BJ (cell line): Measurements from ENCODE around the gene KPNA4. TPM values are rescaled to one million over a fixed set of nuclear protein-coding genes. Genes with fewer than 3 reads are reported as not detected.

Experiments
- CTCF ChIA-PET: fragments of 350-600 bp; formaldehyde crosslinking; extraction: SDS; loops from one replicate; lab custom pipeline; 2021; ENCODE audit warnings: antibody characterized with exemption, inconsistent platforms; lab: Yijun Ruan, JAX
- POLR2A ChIA-PET: fragments of 300-600 bp; sonication (Branson Sonifier 250); formaldehyde crosslinking; extraction: SDS; loops from one replicate; lab custom pipeline; 2021; ENCODE audit warnings: antibody characterized with exemption; lab: Charles Lee
- DNase-seq: peaks from one replicate; pipeline ENCODE4 v3.0.0-alpha.2; 2011; ENCODE audit warnings: low read depth
- H3K27me3 ChIP-seq: 2 replicates; pipeline ENCODE4 v1.6.0; 2011; ENCODE audit warnings: low read length; ENCODE audit not compliant: control insufficient read depth, insufficient read depth
- H3K36me3 ChIP-seq: 2 replicates; pipeline ENCODE4 v1.5.1; 2011; ENCODE audit warnings: low read length; ENCODE audit not compliant: control insufficient read depth, insufficient read depth
- H3K4me3 ChIP-seq: 2 replicates; pipeline ENCODE4 v1.5.1; 2011; ENCODE audit warnings: low read depth, mild to moderate bottlenecking, control low read depth, low read length
- polyA plus RNA-seq: library from polyadenylated mRNA; depleted of rRNA; stranded (reverse); fragments of >200 nt; gene quantifications from 2 replicates; pipeline ENCODE4 v1.2.3, GENCODE V29; 2011; rRNA removed
- small RNA-seq: library from RNA; depleted of rRNA; stranded (forward); fragments of <200 nt; gene quantifications from one replicate; pipeline ENCODE3, GENCODE V24; 2012; ENCODE audit warnings: low replicate concordance, low read depth; ENCODE audit not compliant: insufficient read length
- TF ChIP-seq, protein P1 (sequence below): IDR thresholded peaks from 2 replicates; pipeline ENCODE4 v1.5.1; 2011; ENCODE audit warnings: low read depth, mild to moderate bottlenecking, control low read depth, inconsistent platforms, low read length, moderate library complexity; ENCODE audit not compliant: insufficient read depth

The KPNA4 gene
- polyA plus RNA-seq, 1 experiment, result 9.8 TPM

DNA sequence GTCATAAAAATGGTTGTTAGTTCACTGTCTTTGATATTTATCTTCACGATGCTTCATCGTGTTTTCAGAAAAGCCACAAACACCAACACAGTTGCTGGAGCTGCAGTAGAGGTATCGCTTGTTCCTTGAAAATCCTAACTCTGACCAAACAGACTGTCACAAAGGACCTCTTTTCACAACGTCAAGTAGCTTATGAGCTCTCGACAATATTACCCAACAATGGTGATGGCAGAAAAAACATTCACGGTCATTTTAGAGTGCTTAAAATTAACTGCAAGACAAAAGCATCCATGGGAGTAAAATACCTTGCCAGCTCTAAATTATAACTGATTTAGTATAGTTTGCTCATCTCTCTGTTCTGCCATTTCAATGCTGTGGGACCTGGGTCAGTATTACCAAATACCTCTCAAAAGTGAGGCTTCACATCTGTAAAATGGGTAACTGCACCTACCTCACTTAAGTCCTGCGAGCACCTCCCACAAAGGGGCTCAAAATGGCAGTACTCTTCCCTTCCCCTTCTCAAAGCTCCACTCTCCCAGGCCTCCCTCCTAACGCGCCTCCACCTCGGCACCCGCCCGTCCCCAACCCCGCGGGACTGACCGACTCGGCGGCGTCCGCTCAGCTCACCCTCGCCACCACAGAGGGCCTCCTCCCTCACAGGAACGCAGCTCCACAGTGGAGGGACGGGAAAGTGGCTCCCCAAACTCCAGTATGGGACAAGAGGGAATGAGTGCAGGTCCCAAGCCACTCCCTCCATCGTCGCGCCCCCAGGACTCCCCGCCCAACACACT lies 116.3 kb downstream of the KPNA4 start:
- TF ChIP-seq, protein P1, sequence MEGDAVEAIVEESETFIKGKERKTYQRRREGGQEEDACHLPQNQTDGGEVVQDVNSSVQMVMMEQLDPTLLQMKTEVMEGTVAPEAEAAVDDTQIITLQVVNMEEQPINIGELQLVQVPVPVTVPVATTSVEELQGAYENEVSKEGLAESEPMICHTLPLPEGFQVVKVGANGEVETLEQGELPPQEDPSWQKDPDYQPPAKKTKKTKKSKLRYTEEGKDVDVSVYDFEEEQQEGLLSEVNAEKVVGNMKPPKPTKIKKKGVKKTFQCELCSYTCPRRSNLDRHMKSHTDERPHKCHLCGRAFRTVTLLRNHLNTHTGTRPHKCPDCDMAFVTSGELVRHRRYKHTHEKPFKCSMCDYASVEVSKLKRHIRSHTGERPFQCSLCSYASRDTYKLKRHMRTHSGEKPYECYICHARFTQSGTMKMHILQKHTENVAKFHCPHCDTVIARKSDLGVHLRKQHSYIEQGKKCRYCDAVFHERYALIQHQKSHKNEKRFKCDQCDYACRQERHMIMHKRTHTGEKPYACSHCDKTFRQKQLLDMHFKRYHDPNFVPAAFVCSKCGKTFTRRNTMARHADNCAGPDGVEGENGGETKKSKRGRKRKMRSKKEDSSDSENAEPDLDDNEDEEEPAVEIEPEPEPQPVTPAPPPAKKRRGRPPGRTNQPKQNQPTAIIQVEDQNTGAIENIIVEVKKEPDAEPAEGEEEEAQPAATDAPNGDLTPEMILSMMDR, result no peak
- POLR2A ChIA-PET, result interaction anchor here (0.6 to 0.9 kb wide), 4 partner anchors 16 to 644 kb away, joined by 3 to 6 read pairs (median 4); no protein-coding TSS in a partner anchor
- H3K27me3 ChIP-seq, result no peaks in the 10 kb centered on the region
- DNase-seq, result no peak
- H3K4me3 ChIP-seq, result peak overlapping the region; percentile 89
- CTCF ChIA-PET, result interaction anchor here (0.9 to 2.5 kb wide), 6 partner anchors 11 to 49 kb away, joined by 3 to 6 read pairs (median 4); no protein-coding TSS in a partner anchor
- peaks cover 2% of the 10 kb centered on the region; the same call in 1 of the 2 replicates for H3K36me3 ChIP-seq

DNA sequence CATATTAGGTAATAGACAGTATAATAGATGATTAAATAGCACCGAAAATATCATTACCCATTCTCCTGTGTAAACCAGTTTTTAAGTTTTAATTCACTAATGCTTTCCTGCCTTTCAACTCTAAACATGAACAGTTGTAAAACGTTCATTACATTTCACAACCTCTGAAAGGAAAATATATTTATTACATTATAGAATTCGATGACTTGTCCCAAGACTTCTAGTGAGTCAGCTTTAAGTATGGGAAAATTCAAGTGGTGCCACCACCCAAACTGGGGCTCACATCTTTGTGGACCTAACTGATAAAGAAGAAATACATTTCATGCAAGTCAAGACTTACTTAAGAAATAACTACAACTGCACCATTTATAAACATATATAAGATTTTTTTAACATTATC lies 117.8 kb downstream of the KPNA4 start:
- no peak for DNase-seq
- TF ChIP-seq, protein P1, result no peak
- ChIA-PET CTCF (interaction anchor here (0.6 to 1.0 kb wide), 3 partner anchors 35 to 272 kb away, joined by 3 read pairs; no protein-coding TSS in a partner anchor), POLR2A (no interaction called here)
- Histone ChIP-seq H3K27me3 (no peaks in the 10 kb centered on the region), H3K36me3 (peaks cover 2% of the 10 kb centered on the region; the same call in 1 of the 2 replicates), H3K4me3 (peak overlapping the region; percentile 19)

DNA sequence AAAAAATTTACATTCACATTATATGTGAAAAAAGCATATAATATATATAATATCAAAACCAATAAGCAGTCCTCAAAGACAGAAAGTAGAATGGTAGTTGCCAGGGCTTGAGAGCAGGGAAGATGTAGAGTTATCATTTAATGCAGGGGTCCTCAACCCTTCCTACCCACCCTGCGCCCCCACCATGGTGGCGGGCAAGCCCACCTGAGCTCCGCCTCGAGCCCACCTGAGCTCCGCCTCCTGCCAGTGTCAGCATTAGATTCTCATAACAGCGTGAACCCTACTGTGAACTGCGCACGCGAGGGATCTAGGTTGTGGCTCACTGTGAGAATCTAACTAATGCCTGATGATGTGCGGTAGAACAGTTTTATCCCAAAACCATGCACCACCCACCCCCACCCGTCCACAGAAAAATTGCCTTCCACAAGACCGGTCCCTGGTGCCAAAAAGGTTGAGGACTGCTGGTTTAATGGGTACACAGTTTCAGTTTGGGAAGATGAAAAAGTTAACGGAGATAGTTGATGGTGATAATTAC lies 118.8 kb downstream of the KPNA4 start:
- Histone ChIP-seq H3K4me3 (no peak overlapping the region), H3K27me3 (no peaks in the 10 kb centered on the region), H3K36me3 (peaks cover 2% of the 10 kb centered on the region; the same call in 1 of the 2 replicates)
- ChIA-PET POLR2A (no interaction called here), CTCF (interaction anchor here (0.9 kb wide), 1 partner anchor 271 kb away, joined by 3 read pairs; no protein-coding TSS in a partner anchor)
- DNase-seq, result no peak
- TF ChIP-seq, protein P1, result no peak

DNA sequence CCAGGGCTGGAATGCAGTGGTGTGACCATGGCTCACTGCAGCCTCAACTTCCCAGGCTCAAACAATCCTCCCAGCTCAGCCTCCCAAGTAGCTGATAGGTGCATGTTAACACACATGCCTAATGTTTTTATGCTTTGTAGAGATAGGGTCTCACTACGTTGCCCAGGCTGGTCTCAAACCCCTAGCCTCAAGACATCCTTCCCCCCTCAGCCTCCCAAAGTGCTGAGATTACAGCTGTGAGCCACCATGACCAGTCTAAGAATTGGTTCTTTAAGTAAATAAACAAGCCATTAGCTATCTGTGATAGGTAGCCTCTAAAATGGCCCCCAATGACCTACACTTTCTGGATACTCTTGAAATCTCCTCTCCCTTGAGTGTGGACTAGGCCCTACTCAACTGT lies 119.5 kb downstream of the KPNA4 start:
- H3K27me3 ChIP-seq, result no peaks in the 10 kb centered on the region
- TF ChIP-seq, protein P1, result no peak
- ChIA-PET CTCF (no interaction called here), POLR2A (no interaction called here)
- H3K4me3 ChIP-seq, result no peak overlapping the region
- peaks cover 2% of the 10 kb centered on the region; the same call in 1 of the 2 replicates for H3K36me3 ChIP-seq
- DNase-seq, result no peak

Small RNA genes lying within 50 kb of the gene (small RNA-seq; reads per million reads assigned to genes)
- not detected for gene RNU7-136P

Other genes starting within 250 kb of the KPNA4 start
- gene IFT80, start 166.3 kb downstream of the KPNA4 start, polyA plus RNA-seq, result 10.4 and 20.6 TPM in 2 replicates
- gene SMC4, start 165.9 kb downstream of the KPNA4 start, polyA plus RNA-seq, result 26.1 and 41.5 TPM in 2 replicates
- 10.3 and 17.2 TPM in 2 replicates for gene TRIM59, start 115.8 kb downstream of the KPNA4 start, polyA plus RNA-seq
- gene ARL14, start 111.6 kb upstream of the KPNA4 start, polyA plus RNA-seq, result not detected in 2 replicates
- 0.66 and 0.72 TPM in 2 replicates for gene PPM1L, start 190.7 kb upstream of the KPNA4 start, polyA plus RNA-seq